PFSK-1 (cell line): ENCODE measurements around the gene BAZ1B.

Experiments
- POLR2AphosphoS5 ChIP-seq: IDR thresholded peaks from 2 replicates; pipeline ENCODE4 v1.6.1; 2012; ENCODE audit warnings: low read depth, mild to moderate bottlenecking, control low read depth, low read length, moderate library complexity
- SIN3A ChIP-seq: IDR thresholded peaks from 2 replicates; pipeline ENCODE4 v1.6.1; 2012; ENCODE audit warnings: mild to moderate bottlenecking, low read length, moderate library complexity, borderline replicate concordance; ENCODE audit not compliant: insufficient read depth
- TAF1 ChIP-seq: IDR thresholded peaks from 2 replicates; pipeline ENCODE4 v1.6.1; 2012; ENCODE audit warnings: low read length, control low read depth, borderline replicate concordance; ENCODE audit not compliant: insufficient read depth

DNA sequence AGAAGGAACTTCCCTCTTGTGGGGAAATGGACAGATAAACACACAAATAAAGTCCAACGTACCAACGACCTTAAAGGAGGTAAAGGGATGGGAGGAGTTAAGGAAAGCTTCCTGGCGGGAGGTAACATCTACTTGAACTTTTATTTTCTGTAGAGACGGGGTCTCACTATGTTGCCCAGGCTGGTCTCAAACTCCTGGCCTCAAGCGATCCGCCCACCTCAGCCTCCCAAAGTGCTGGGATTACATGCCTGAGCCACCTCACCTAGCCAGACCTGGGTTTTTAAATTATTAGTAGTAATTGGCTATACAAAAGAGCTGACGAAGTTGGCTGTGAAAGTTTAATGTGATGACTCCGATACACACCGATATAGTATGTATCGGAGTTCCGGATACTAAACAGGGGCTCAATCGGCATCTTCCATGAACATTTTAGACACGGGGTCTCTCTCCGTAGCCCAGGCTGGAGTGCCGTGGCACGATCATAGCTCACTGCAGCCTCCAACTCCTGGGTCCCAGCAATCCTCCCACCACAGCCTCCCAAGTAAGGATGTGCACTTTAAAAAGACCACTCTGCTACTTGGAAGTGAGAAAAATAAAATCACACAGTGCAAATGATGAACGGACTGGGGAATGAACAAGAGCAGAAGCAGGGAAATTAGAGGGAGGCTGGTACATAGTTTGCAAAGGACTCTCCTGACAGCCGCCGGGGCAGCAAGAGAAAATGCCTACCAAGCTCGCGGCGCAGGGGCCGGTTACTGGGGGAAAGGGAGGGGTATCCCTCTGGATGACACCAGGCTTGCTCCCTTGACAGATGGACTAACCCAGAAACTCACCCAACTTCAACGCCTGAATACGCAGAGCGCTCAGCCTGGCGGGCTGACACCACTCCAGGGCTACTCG, 34.4 kb upstream of the BAZ1B start:
- TF ChIP-seq SIN3A (no peak), POLR2AphosphoS5 (no peak; the same call in 1 of the 2 replicates), TAF1 (no peak)
